ENCODE measurements around the gene SUB1. TPM values are rescaled to one million over a fixed set of nuclear protein-coding genes. Genes with fewer than 3 reads are reported as not detected.
"Not testable (repeated sequence)": the region's sequence is repeated elsewhere in the genome, so short reads cannot be mapped to it uniquely, and the experiment has no call there.

Gene SUB1
- total RNA-seq, 3 donors from 2014 or later = 152 to 230 (median 201) TPM

- H3K9me3 ChIP-seq = no peaks in the 10 kb centered on the region
- intact Hi-C loops (cut with DNase I; ENCODE audit: low total_unique reads) = no loop called here
- TF ChIP-seq CTCF (IDR thresholded peaks at IDR 0.05) (no peak), POLR2A (IDR thresholded peaks at IDR 0.05) (no peak), POLR2AphosphoS5 (IDR thresholded peaks at IDR 0.05) (no peak)
- H3K4me1 ChIP-seq = no peaks in the 10 kb centered on the region
- no peak overlapping the region for H3K27ac ChIP-seq
- H3K4me3 ChIP-seq = no peak overlapping the region
- no peak for DNase-seq (ENCODE audit: low spot score in 2 of 2)
- H3K36me3 ChIP-seq = no peaks in the 10 kb centered on the region
- H3K27me3 ChIP-seq = no peaks in the 10 kb centered on the region
Measured at GRCh38 chr5:32625106-32625505, 39.7 kb downstream of the SUB1 start.

GRCh38 chr5:32625547-32625946 lies 40.2 kb downstream of the SUB1 start:
- Histone ChIP-seq H3K9me3 (no peaks in the 10 kb centered on the region), H3K27me3 (no peaks in the 10 kb centered on the region), H3K4me1 (no peaks in the 10 kb centered on the region), H3K4me3 (no peak overlapping the region), H3K36me3 (no peaks in the 10 kb centered on the region), H3K27ac (no peak overlapping the region)
- no peak for TF ChIP-seq POLR2A (IDR thresholded peaks at IDR 0.05)
- TF ChIP-seq CTCF (IDR thresholded peaks at IDR 0.05) = no peak
- TF ChIP-seq POLR2AphosphoS5 (IDR thresholded peaks at IDR 0.05) = no peak
- intact Hi-C loops (cut with DNase I; ENCODE audit: low total_unique reads) = no loop called here
- DNase-seq (ENCODE audit: low spot score in 2 of 2) = no peak

GRCh38 chr5:32627219-32627870 lies 42.0 kb downstream of the SUB1 start:
- no peak overlapping the region for H3K4me3 ChIP-seq
- TF ChIP-seq CTCF (IDR thresholded peaks at IDR 0.05) (no peak), POLR2A (IDR thresholded peaks at IDR 0.05) (no peak), POLR2AphosphoS5 (IDR thresholded peaks at IDR 0.05) (no peak)
- H3K4me1 ChIP-seq = no peaks in the 10 kb centered on the region
- DNase-seq (ENCODE audit: low spot score in 2 of 2) = no peak
- intact Hi-C loops (cut with DNase I; ENCODE audit: low total_unique reads) = no loop called here
- H3K27ac ChIP-seq = no peak overlapping the region
- H3K27me3 ChIP-seq = no peaks in the 10 kb centered on the region
- no peaks in the 10 kb centered on the region for H3K36me3 ChIP-seq
- H3K9me3 ChIP-seq = no peaks in the 10 kb centered on the region

- Histone ChIP-seq H3K9me3 (no peaks in the 10 kb centered on the region), H3K4me1 (no peaks in the 10 kb centered on the region), H3K36me3 (no peaks in the 10 kb centered on the region), H3K4me3 (no peak overlapping the region), H3K27ac (no peak overlapping the region), H3K27me3 (no peaks in the 10 kb centered on the region)
- DNase-seq (ENCODE audit: low spot score in 2 of 2) = no peak
- TF ChIP-seq CTCF (IDR thresholded peaks at IDR 0.05) = no peak
- TF ChIP-seq POLR2A (IDR thresholded peaks at IDR 0.05) = no peak
- TF ChIP-seq POLR2AphosphoS5 (IDR thresholded peaks at IDR 0.05) = no peak
- intact Hi-C loops (cut with DNase I; ENCODE audit: low total_unique reads) = no loop called here
Measured at GRCh38 chr5:32628049-32628844, 42.9 kb downstream of the SUB1 start.

- Histone ChIP-seq H3K36me3 (no peaks in the 10 kb centered on the region), H3K9me3 (no peaks in the 10 kb centered on the region), H3K27ac (no peak overlapping the region), H3K4me1 (no peaks in the 10 kb centered on the region), H3K27me3 (no peaks in the 10 kb centered on the region), H3K4me3 (no peak overlapping the region)
- intact Hi-C loops (cut with DNase I; ENCODE audit: low total_unique reads) = no loop called here
- TF ChIP-seq POLR2A (IDR thresholded peaks at IDR 0.05) = no peak
- no peak for TF ChIP-seq POLR2AphosphoS5 (IDR thresholded peaks at IDR 0.05)
- no peak for TF ChIP-seq CTCF (IDR thresholded peaks at IDR 0.05)
- DNase-seq (ENCODE audit: low spot score in 2 of 2) = no peak
Measured at GRCh38 chr5:32630867-32631491, 45.6 kb downstream of the SUB1 start.

- H3K9me3 ChIP-seq; H3K27ac ChIP-seq; H3K36me3 ChIP-seq; DNase-seq (ENCODE audit: low spot score in 2 of 2); H3K27me3 ChIP-seq; intact Hi-C loops (cut with DNase I; ENCODE audit: low total_unique reads); H3K4me3 ChIP-seq; H3K4me1 ChIP-seq: not testable (repeated sequence)
Measured at GRCh38 chr5:32633017-32633416, 47.7 kb downstream of the SUB1 start.
